ENCODE results near the gene FNDC11. TPM values are rescaled to one million over a fixed set of nuclear protein-coding genes. Genes with fewer than 3 reads are reported as not detected.
A peak's percentile ranks its signal among the peaks of the same experiment; 100 is the strongest.
"Not testable (repeated sequence)": the region's sequence is repeated elsewhere in the genome, so short reads cannot be mapped to it uniquely, and the experiment has no call there.

The FNDC11 gene
- 0.28 TPM for total RNA-seq

- peak; percentile 24 for ATAC-seq
Observed at GRCh38 chr20:63553933-63554290, at the start of gene FNDC11. Gene FNDC11, plus strand, starts transcription at chr20:63554159. Its CDS starts 1,505 bp downstream, at chr20:63555664.

- no peak for ATAC-seq
Observed at GRCh38 chr20:63504642-63505041, 49.3 kb upstream of the FNDC11 start.

GRCh38 chr20:63505281-63505680, 48.7 kb upstream of the FNDC11 start:
- no peak for ATAC-seq

GRCh38 chr20:63505723-63506122, 48.2 kb upstream of the FNDC11 start:
- ATAC-seq = no peak

GRCh38 chr20:63507083-63507743, 46.7 kb upstream of the FNDC11 start:
- ATAC-seq = no peak

- ATAC-seq = no peak
Observed at GRCh38 chr20:63508072-63508768, 45.7 kb upstream of the FNDC11 start.

- no peak for ATAC-seq
Observed at GRCh38 chr20:63509088-63509564, 44.8 kb upstream of the FNDC11 start.

GRCh38 chr20:63513207-63513606, 40.8 kb upstream of the FNDC11 start:
- ATAC-seq = no peak

- ATAC-seq = not testable (repeated sequence)
Observed at GRCh38 chr20:63514520-63514919, 39.4 kb upstream of the FNDC11 start.

- no peak for ATAC-seq
Observed at GRCh38 chr20:63517376-63518309, 36.3 kb upstream of the FNDC11 start.

GRCh38 chr20:63518351-63518861, 35.6 kb upstream of the FNDC11 start:
- ATAC-seq = no peak

GRCh38 chr20:63518946-63519667, 34.9 kb upstream of the FNDC11 start:
- ATAC-seq = no peak

- peak; percentile 30 for ATAC-seq
Observed at GRCh38 chr20:63519668-63520503, 34.1 kb upstream of the FNDC11 start.

- peak; percentile 83 for ATAC-seq
Observed at GRCh38 chr20:63520504-63520933, 33.4 kb upstream of the FNDC11 start, which contains the start of gene PPDPF. Gene PPDPF, plus strand, starts transcription at chr20:63520765. Its CDS starts 544 bp downstream, at chr20:63521309.

GRCh38 chr20:63520934-63521601, 32.9 kb upstream of the FNDC11 start:
- peak; percentile 68 for ATAC-seq

GRCh38 chr20:63521602-63522001, 32.4 kb upstream of the FNDC11 start:
- ATAC-seq = no peak

- ATAC-seq = no peak
Observed at GRCh38 chr20:63522091-63522868, 31.7 kb upstream of the FNDC11 start.

- no peak for ATAC-seq
Observed at GRCh38 chr20:63522981-63523611, 30.9 kb upstream of the FNDC11 start.

- no peak for ATAC-seq
Observed at GRCh38 chr20:63525185-63525584, 28.8 kb upstream of the FNDC11 start.
